Naive B cell (primary cell): ENCODE data around the gene CLEC14A. TPM values are rescaled to one million over a fixed set of nuclear protein-coding genes. Genes with fewer than 3 reads are reported as not detected.

ENCODE experiments used
- ATAC-seq, 2 donors: fragments of 150-1000 bp; cut with Tn5 transposase; 2 replicates each; pipeline ENCODE4 v1.10.0; 2021; ENCODE audit warnings: low read depth in 2 of 2, mild to moderate bottlenecking in 2 of 2, moderate library complexity in 2 of 2
- DNase-seq: peaks from one replicate; pipeline ENCODE4 v3.0.0; 2022
- H3K27ac Mint-ChIP-seq, 6 donors: one replicate each; pipeline ENCODE4 v1.8.0; 2020 to 2022; ENCODE audit warnings: mild to moderate bottlenecking in 6 of 6, mixed read lengths in 6 of 6, moderate library complexity in 5 of 6, inconsistent platforms in 2 of 6
- H3K27me3 Mint-ChIP-seq, 3 donors: one replicate each; pipeline ENCODE4 v1.8.0; 2021 to 2022; ENCODE audit warnings: mixed read lengths in 3 of 3, mild to moderate bottlenecking in 1 of 3
- H3K36me3 Mint-ChIP-seq, 2 donors: one replicate each; pipeline ENCODE4 v1.8.0; 2020 to 2022; ENCODE audit warnings: mixed read lengths in 2 of 2, inconsistent platforms in 1 of 2, mild to moderate bottlenecking in 1 of 2
- H3K4me1 Mint-ChIP-seq, 3 donors: one replicate each; pipeline ENCODE4 v1.8.0; 2020 to 2022; ENCODE audit warnings: mixed read lengths in 3 of 3, inconsistent platforms in 1 of 3, mild to moderate bottlenecking in 1 of 3, moderate library complexity in 1 of 3
- H3K4me3 Mint-ChIP-seq, 8 donors: one replicate each; pipeline ENCODE4 v1.8.0; 2020 to 2022; ENCODE audit warnings: mild to moderate bottlenecking in 8 of 8, mixed read lengths in 8 of 8, moderate library complexity in 8 of 8, inconsistent platforms in 2 of 8
- H3K9me3 Mint-ChIP-seq, 7 donors: one replicate each; pipeline ENCODE4 v1.8.0; 2020 to 2022; ENCODE audit warnings: mixed read lengths in 7 of 7, mild to moderate bottlenecking in 5 of 7, inconsistent platforms in 2 of 7, moderate library complexity in 1 of 7
- polyA plus RNA-seq, 6 donors: library from polyadenylated mRNA; unstranded; fragments of 300-500 nt; fragmentation: Illumina TruSeq; gene quantifications; one replicate each; pipeline ENCODE4 v1.2.3, GENCODE V29; 2021; ENCODE audit warnings: low read depth in 6 of 6

Gene CLEC14A, protein sequence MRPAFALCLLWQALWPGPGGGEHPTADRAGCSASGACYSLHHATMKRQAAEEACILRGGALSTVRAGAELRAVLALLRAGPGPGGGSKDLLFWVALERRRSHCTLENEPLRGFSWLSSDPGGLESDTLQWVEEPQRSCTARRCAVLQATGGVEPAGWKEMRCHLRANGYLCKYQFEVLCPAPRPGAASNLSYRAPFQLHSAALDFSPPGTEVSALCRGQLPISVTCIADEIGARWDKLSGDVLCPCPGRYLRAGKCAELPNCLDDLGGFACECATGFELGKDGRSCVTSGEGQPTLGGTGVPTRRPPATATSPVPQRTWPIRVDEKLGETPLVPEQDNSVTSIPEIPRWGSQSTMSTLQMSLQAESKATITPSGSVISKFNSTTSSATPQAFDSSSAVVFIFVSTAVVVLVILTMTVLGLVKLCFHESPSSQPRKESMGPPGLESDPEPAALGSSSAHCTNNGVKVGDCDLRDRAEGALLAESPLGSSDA
- not detected for polyA plus RNA-seq

- H3K4me1 Mint-ChIP-seq: peaks cover 0 to 6% (median 0%) of the 10 kb centered on the region in 3 donors
These were observed at the start of gene CLEC14A for GRCh38 chr14:38255673-38256532. Gene CLEC14A, minus strand, starts transcription at chr14:38256093. Its CDS starts 71 bp downstream, at chr14:38256022.

DNA sequence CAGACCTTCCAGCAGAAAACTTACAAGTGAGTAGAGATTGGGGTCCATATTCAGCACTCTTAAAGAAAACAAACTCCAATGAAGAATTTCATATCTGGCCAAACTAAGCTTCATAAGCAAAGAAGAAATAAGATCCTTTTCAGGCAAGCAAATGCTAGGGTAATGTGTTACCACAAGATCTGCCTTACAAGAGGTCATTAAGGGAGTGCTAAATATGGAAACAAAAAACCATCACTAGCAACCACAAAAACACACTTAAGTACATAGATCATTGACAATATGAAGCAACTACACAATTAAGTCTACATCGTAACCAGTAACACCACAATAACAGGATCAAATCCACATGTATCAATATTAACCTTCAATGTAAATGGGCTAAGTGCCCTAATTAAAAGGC lies 47.1 kb upstream of the CLEC14A start:
- Mint-ChIP-seq H3K36me3 (no peaks in the 10 kb centered on the region), H3K27me3 (no peaks in the 10 kb centered on the region), H3K4me3 (no peak overlapping the region), H3K4me1 (no peaks in the 10 kb centered on the region), H3K27ac (no peak overlapping the region), H3K9me3 (peaks cover 0 to 13% (median 5%) of the 10 kb centered on the region in 7 donors)
- no peak for DNase-seq
- no peak for ATAC-seq

More at GRCh38 chr14:38255673-38256532, at the start of gene CLEC14A:
- ATAC-seq (peak in 1 of 2 donors; percentile 11), DNase-seq (no peak)
- H3K4me3 Mint-ChIP-seq: peak within 1 kb of the TSS in 7 of 8 donors; percentile 9 to 81 (median 64)
- no peaks in the 10 kb centered on the region for H3K36me3 Mint-ChIP-seq
- H3K27ac Mint-ChIP-seq: no peak within 1 kb of the TSS
- peaks cover 0 to 3% (median 0%) of the 10 kb centered on the region in 7 donors for H3K9me3 Mint-ChIP-seq
- H3K27me3 Mint-ChIP-seq: peaks cover 9 to 25% (median 21%) of the 10 kb centered on the region in 3 donors

GRCh38 chr14:38302034-38302433 lies 46.1 kb upstream of the CLEC14A start:
- DNase-seq: no peak
- no peaks in the 10 kb centered on the region for H3K4me1 Mint-ChIP-seq
- H3K36me3 Mint-ChIP-seq: no peaks in the 10 kb centered on the region
- H3K4me3 Mint-ChIP-seq: no peak overlapping the region
- H3K9me3 Mint-ChIP-seq: peaks cover 0 to 13% (median 5%) of the 10 kb centered on the region in 7 donors
- H3K27me3 Mint-ChIP-seq: no peaks in the 10 kb centered on the region
- ATAC-seq: no peak
- no peak overlapping the region for H3K27ac Mint-ChIP-seq

DNA sequence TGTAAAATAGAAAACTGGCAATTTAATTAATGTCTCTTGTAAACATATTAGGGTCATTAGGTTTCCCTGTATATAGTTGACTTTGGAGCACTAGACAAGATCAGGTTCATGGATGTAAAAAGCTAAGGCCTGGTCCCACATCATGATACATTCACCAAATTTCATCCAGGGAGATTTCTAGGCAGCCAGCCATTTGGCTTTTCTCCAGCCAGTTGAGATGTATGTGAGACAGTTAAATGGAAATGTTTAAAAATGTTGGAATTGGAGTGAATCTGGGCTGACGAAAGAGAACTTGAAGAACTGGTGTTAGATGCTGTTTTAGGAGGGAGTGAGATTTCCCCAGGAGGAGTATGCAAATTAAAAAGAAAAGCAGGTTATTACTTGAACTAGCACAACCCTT lies 41.8 kb upstream of the CLEC14A start:
- ATAC-seq (no peak), DNase-seq (no peak)
- Mint-ChIP-seq H3K36me3 (no peaks in the 10 kb centered on the region), H3K4me3 (no peak overlapping the region), H3K4me1 (no peaks in the 10 kb centered on the region), H3K27me3 (no peaks in the 10 kb centered on the region), H3K9me3 (peaks cover 0 to 3% (median 0%) of the 10 kb centered on the region in 7 donors), H3K27ac (no peak overlapping the region)

DNA sequence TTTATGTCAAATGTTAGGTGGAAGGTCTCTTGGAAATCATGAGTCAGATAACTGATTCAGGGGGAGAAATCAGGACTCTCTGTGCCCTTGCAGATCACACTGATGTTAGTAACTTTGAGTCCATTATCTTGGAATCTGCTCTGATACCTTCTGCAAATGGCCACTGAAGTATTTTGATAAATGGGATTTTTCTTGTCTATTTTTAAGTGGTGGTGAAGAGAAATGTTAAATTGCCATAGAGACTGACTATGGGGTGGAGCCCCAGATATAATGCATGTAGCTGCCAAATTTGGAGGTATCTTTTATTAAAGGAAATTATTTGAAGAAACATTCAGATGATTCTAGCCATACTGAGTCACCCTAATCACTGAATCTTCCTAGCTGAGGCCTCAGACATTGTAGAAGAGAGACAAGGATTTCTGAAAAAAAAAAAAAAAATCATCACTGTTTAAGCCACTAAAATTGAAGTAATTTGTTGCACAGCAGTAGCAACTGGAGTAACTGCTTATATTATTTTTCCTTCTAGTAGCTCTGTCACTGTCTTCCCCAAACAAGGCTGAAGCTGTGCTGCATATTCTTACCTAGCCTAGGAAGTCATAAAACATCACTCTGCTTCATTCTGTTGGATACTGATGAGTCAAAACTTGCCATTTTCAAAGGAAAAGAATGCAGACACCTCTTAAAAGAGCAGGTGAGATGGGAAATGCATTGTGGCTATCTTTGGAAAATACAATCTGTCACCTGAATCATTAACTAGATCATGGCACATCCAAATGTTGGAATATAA lies 36.0 kb upstream of the CLEC14A start:
- Mint-ChIP-seq H3K36me3 (no peaks in the 10 kb centered on the region), H3K4me1 (no peaks in the 10 kb centered on the region), H3K9me3 (peaks cover 0 to 2% (median 1%) of the 10 kb centered on the region in 7 donors), H3K27me3 (no peaks in the 10 kb centered on the region), H3K4me3 (no peak overlapping the region), H3K27ac (no peak overlapping the region)
- ATAC-seq (no peak), DNase-seq (no peak)

- Mint-ChIP-seq H3K4me3 (no peak overlapping the region), H3K27me3 (no peaks in the 10 kb centered on the region), H3K4me1 (no peaks in the 10 kb centered on the region), H3K9me3 (peaks cover 0 to 9% (median 1%) of the 10 kb centered on the region in 7 donors), H3K27ac (no peak overlapping the region), H3K36me3 (no peaks in the 10 kb centered on the region)
- ATAC-seq (no peak), DNase-seq (no peak)
These were observed 34.8 kb upstream of the CLEC14A start for GRCh38 chr14:38290601-38291188.

GRCh38 chr14:38286452-38286851 lies 30.6 kb upstream of the CLEC14A start:
- no peak overlapping the region for H3K27ac Mint-ChIP-seq
- H3K36me3 Mint-ChIP-seq: no peaks in the 10 kb centered on the region
- no peak for DNase-seq
- H3K4me3 Mint-ChIP-seq: no peak overlapping the region
- H3K27me3 Mint-ChIP-seq: no peaks in the 10 kb centered on the region
- H3K9me3 Mint-ChIP-seq: peaks cover 0 to 9% (median 4%) of the 10 kb centered on the region in 7 donors
- H3K4me1 Mint-ChIP-seq: no peaks in the 10 kb centered on the region
- no peak for ATAC-seq

DNA sequence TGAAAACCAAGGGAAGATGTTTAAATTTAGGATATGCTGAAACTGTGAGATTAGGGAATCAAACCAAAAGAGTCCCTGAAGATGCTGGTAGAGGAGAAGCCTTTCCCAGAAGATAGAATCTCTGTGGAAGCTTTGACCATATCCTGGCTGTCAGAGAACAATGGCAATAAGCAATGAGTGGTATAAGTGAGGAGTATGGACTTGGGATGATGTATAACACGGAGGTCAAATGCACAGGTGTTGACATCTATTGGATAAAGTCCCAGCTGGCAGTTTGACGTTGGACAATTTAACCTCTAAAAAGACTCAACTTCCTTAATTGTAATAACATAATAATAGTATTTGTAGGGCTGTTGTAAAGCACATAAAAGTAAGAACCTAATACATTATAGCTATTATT lies 30.1 kb upstream of the CLEC14A start:
- Mint-ChIP-seq H3K9me3 (peaks cover 0 to 9% (median 4%) of the 10 kb centered on the region in 7 donors), H3K27ac (no peak overlapping the region), H3K27me3 (no peaks in the 10 kb centered on the region), H3K36me3 (no peaks in the 10 kb centered on the region), H3K4me3 (no peak overlapping the region), H3K4me1 (no peaks in the 10 kb centered on the region)
- DNase-seq (no peak), ATAC-seq (no peak)

DNA sequence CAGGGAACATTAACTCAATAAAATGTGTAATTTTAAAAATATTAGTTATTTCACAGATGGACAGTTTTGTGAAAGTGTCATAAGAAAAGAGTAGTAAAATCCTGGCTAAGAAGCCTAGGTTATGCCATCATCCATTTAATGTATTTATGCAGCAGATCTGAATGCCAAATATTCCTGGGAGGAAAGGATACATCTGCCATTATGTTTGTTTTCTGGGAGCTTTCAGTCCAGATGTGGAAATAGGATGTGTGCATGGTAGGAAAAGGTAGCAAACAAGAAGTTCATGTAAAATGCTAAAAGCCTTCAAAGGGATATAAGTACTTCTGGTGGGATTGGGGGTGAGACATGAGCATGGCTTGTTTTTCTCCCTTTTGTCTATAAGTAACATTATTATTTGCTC lies 27.0 kb upstream of the CLEC14A start:
- DNase-seq (no peak), ATAC-seq (no peak)
- H3K4me1 Mint-ChIP-seq: no peaks in the 10 kb centered on the region
- H3K36me3 Mint-ChIP-seq: no peaks in the 10 kb centered on the region
- H3K9me3 Mint-ChIP-seq: peaks cover 0 to 10% (median 4%) of the 10 kb centered on the region in 7 donors
- no peak overlapping the region for H3K27ac Mint-ChIP-seq
- H3K27me3 Mint-ChIP-seq: no peaks in the 10 kb centered on the region
- no peak overlapping the region for H3K4me3 Mint-ChIP-seq

DNA sequence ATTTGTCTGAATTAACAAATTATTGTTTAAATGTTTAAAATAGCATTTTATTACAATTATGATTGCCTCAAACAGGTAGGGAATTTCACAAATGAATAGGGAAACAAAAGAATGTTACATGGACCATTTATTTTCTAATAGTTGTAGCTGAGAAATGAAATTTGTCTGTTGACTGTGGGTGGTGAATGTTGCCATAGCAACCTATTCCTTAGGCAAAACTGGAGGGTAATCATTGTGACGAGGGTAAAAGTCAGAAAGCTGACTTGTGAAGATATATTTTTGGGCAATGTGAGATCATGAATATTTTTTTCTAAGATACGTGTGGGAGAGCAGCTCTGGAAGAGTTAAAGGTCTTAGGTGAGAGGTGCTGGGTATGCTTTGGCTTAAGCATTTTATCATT lies 24.2 kb upstream of the CLEC14A start:
- no peak overlapping the region for H3K4me3 Mint-ChIP-seq
- no peaks in the 10 kb centered on the region for H3K27me3 Mint-ChIP-seq
- H3K4me1 Mint-ChIP-seq: no peaks in the 10 kb centered on the region
- peaks cover 0 to 10% (median 2%) of the 10 kb centered on the region in 7 donors for H3K9me3 Mint-ChIP-seq
- no peak overlapping the region for H3K27ac Mint-ChIP-seq
- DNase-seq (no peak), ATAC-seq (no peak)
- H3K36me3 Mint-ChIP-seq: no peaks in the 10 kb centered on the region

DNA sequence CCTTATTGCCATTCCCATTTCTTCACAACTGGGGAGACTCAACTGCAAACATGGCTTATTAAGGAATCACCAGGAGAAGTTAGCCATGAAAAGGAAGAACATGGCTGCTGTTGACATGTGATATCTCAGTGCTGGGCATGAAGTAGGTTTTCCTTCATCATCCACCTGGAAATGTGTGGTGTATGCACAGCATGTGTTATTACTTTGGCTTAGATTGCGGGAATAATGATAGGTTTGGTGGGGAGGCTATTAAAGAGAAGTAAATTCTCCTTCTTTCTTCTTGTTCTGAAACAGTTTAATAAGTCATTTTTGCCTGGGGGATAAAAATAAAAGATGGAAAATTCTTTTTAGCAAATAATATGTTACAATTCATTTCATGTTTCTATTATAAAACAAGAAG lies 23.7 kb upstream of the CLEC14A start:
- Mint-ChIP-seq H3K27me3 (no peaks in the 10 kb centered on the region), H3K36me3 (no peaks in the 10 kb centered on the region), H3K27ac (no peak overlapping the region), H3K4me1 (no peaks in the 10 kb centered on the region), H3K4me3 (no peak overlapping the region), H3K9me3 (peaks cover 0 to 10% (median 2%) of the 10 kb centered on the region in 7 donors)
- ATAC-seq: no peak
- DNase-seq: no peak

DNA sequence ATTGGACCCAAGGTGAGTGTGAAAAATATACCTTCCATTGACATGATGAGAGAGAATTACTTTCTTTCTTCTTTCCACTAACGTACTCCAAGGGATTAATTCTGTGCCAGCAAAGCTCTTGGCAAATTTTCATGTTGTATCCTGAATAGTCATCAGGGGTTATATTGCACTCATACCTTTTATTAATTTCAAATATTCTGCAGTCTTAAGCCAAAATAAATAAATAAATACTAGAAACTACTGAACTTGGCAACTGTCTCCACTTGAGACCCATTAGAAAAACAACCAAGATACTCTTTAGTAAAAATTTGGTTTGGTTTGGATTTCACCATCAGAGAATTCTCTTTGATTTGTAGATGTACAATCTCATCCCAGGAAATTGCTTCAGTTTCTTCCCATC lies 22.1 kb upstream of the CLEC14A start:
- H3K4me3 Mint-ChIP-seq: no peak overlapping the region
- H3K36me3 Mint-ChIP-seq: no peaks in the 10 kb centered on the region
- H3K9me3 Mint-ChIP-seq: peaks cover 0 to 5% (median 0%) of the 10 kb centered on the region in 7 donors
- DNase-seq: no peak
- H3K27ac Mint-ChIP-seq: no peak overlapping the region
- H3K27me3 Mint-ChIP-seq: no peaks in the 10 kb centered on the region
- no peaks in the 10 kb centered on the region for H3K4me1 Mint-ChIP-seq
- ATAC-seq: no peak

- DNase-seq (no peak), ATAC-seq (no peak)
- Mint-ChIP-seq H3K4me3 (no peak overlapping the region), H3K36me3 (no peaks in the 10 kb centered on the region), H3K27me3 (no peaks in the 10 kb centered on the region), H3K27ac (no peak overlapping the region), H3K4me1 (no peaks in the 10 kb centered on the region), H3K9me3 (peaks cover 3 to 33% (median 12%) of the 10 kb centered on the region in 7 donors)
These were observed 7.0 kb upstream of the CLEC14A start for GRCh38 chr14:38262844-38263243.
